HepG2 (cell line): ENCODE measurements around the gene KARS1. TPM values are rescaled to one million over a fixed set of nuclear protein-coding genes. Genes with fewer than 3 reads are reported as not detected.
A peak's percentile ranks its signal among the peaks of the same experiment; 100 is the strongest.

Experiments
- ARHGAP35 ChIP-seq: sonication (generic); formaldehyde crosslinking; IDR thresholded peaks from 2 replicates; pipeline ENCODE4 v1.9.0; 2022; ENCODE audit warnings: mild to moderate bottlenecking, inconsistent platforms, moderate library complexity, missing genetic modification reagents, borderline replicate concordance
- CREM ChIP-seq, 2 experiments: sonication (generic) in 1 of 2; formaldehyde crosslinking in 1 of 2; IDR thresholded peaks; 2 replicates each; pipeline versions ENCODE4 v1.4.0 to v1.6.1; 2016 to 2020; ENCODE audit warnings: antibody characterized with exemption in 1 of 2, mild to moderate bottlenecking in 1 of 2, missing genetic modification reagents in 1 of 2
- EP300 ChIP-seq, 3 experiments: sonication (generic) in 1 of 3; formaldehyde crosslinking in 1 of 3; IDR thresholded peaks; 2 replicates each; pipeline versions ENCODE4 v1.5.1 to v1.6.1; 2011 to 2020; ENCODE audit warnings: low read depth in 2 of 3, low read length in 2 of 3, borderline replicate concordance in 1 of 3, improper control_type of control experiment in 1 of 3, mild to moderate bottlenecking in 1 of 3, missing genetic modification reagents in 1 of 3, moderate library complexity in 1 of 3
- HOXA9 ChIP-seq: sonication (generic); formaldehyde crosslinking; IDR thresholded peaks from 2 replicates; pipeline ENCODE4 v1.8.1; 2022; ENCODE audit warnings: missing genetic modification reagents, mild to moderate bottlenecking, moderate library complexity, borderline replicate concordance
- ZBTB3 ChIP-seq: sonication (generic); formaldehyde crosslinking; IDR thresholded peaks from 2 replicates; pipeline ENCODE4 v1.4.0; 2020; ENCODE audit warnings: low read depth, mild to moderate bottlenecking, moderate library complexity, missing genetic modification reagents, borderline replicate concordance
- ZNF451 ChIP-seq: sonication (generic); formaldehyde crosslinking; IDR thresholded peaks from 2 replicates; pipeline ENCODE4 v1.5.0; 2020; ENCODE audit warnings: mild to moderate bottlenecking, missing genetic modification reagents
- ZNF597 ChIP-seq: sonication (generic); formaldehyde crosslinking; IDR thresholded peaks from 2 replicates; pipeline ENCODE4 v1.5.0; 2020; ENCODE audit warnings: missing genetic modification reagents
- ZNF740 ChIP-seq: sonication (generic); formaldehyde crosslinking; IDR thresholded peaks from 2 replicates; pipeline ENCODE4 v1.4.0; 2020; ENCODE audit warnings: missing genetic modification reagents
- polyA plus RNA-seq, 8 experiments: library from polyadenylated mRNA; depleted of rRNA in 3 of 8; stranded (reverse) in 7 of 8; unstranded in 1 of 8; fragments of >200 nt; fragmentation: Illumina TruSeq in 4 of 8; extraction: Trizol in 4 of 8; gene quantifications; 2 replicates each; pipeline versions ENCODE4 v1.2.1 to v1.2.3, GENCODE V29; 2011 to 2016; ENCODE audit warnings: low read depth in 4 of 8, missing spikeins in 1 of 8, mixed read lengths in 1 of 8; ENCODE audit not compliant: insufficient read depth in 1 of 8
- total RNA-seq, 5 experiments: library from RNA; depleted of rRNA; stranded (reverse); fragments of >200 nt; fragmentation: Illumina TruSeq; extraction: Trizol; gene quantifications; 2 replicates each; pipeline ENCODE4 v1.2.3, GENCODE V29; 2016; ENCODE audit warnings: low read depth in 1 of 5
- TF ChIP-seq, protein P1 (sequence below): IDR thresholded peaks from 2 replicates; pipeline ENCODE4 v1.6.1; 2016; ENCODE audit warnings: mild to moderate bottlenecking

Gene KARS1
- total and polyA plus RNA-seq, 2 of the 13 experiments (the other 11 are each of a cell fraction or from before 2014, with no cell fraction given), result 141 to 276 TPM

DNA sequence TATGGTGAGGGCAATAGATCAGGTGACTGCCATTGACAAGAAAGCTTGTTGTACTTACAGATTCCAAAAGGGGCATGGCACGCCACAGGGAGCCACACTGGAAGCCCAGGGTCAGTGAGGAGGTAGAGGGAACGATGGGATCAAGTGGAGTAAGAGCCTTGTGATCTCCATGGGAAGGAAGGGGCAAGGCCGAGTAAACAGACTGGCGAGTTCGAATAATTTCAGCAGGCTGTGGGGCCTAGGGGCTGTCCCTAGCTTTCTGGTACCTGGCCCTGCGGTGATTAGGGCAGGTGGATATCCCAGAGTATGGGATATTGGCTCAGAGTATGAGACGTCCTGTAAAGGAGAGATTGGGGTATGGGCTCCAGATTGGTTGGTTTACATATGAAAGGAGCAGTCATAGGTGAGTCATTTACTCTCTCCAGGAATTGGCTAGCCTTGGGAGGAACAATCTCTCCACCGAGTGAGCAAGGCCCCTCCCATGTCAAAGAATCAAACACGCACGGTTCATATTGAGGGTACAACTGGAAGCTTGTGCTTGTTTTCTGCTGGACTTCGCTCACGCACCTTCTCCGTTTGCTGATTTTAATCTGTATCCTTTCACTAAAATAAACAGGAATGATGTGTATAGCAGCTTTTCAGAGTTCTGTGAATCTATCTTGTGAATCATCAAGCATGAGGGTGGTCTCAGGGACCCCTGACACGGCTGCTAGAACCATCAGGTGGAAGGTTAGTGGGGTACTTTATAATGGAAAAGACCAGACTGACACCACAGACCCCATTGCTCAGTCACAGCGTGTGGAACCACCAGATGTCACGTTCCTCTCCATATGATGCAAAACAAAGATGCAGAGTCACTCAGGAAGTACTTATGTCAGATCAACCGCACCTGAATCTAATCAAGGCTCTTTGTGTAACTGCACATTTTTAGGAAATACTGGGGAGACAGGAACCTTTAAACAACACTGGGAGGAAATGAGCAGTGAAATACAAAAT lies 53.3 kb downstream of the KARS1 start (continued):
- TF ChIP-seq ZNF597 (no peak), HOXA9 (no peak), EP300 (IDR thresholded peaks at IDR 0.05; ENCODE audit: low read depth in 2 of 2, low read length in 2 of 2) (peak in 1 of 2 experiments; percentile 34; a peak in 2 of 4 replicates), EP300 (CRISPR knock-in tag; IDR thresholded peaks at IDR 0.05; ENCODE audit: borderline replicate concordance) (no peak), ARHGAP35 (CRISPR knock-in tag) (no peak), ZNF451 (CRISPR knock-in tag) (no peak), ZNF740 (CRISPR knock-in tag) (no peak), CREM (IDR thresholded peaks at IDR 0.05) (peak; percentile 46; the same call in 1 of the 2 replicates), CREM (CRISPR knock-in tag; IDR thresholded peaks at IDR 0.05) (no peak), ZBTB3 (CRISPR knock-in tag) (no peak)
- TF ChIP-seq, protein P1, sequence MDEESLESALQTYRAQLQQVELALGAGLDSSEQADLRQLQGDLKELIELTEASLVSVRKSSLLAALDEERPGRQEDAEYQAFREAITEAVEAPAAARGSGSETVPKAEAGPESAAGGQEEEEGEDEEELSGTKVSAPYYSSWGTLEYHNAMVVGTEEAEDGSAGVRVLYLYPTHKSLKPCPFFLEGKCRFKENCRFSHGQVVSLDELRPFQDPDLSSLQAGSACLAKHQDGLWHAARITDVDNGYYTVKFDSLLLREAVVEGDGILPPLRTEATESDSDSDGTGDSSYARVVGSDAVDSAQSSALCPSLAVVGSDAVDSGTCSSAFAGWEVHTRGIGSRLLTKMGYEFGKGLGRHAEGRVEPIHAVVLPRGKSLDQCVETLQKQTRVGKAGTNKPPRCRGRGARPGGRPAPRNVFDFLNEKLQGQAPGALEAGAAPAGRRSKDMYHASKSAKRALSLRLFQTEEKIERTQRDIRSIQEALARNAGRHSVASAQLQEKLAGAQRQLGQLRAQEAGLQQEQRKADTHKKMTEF (CRISPR knock-in tag), result peak; percentile 45; the same call in 1 of the 2 replicates
- TF ChIP-seq, all 625 proteins: peak for 66
